Colonic mucosa (tissue), 4 donors: ENCODE data around the gene PGAP2. TPM values are rescaled to one million over a fixed set of nuclear protein-coding genes. Genes with fewer than 3 reads are reported as not detected.
"Not testable (repeated sequence)": the region's sequence is repeated elsewhere in the genome, so short reads cannot be mapped to it uniquely, and the experiment has no call there.

Source experiments
- DNase-seq: peaks from one replicate; pipeline ENCODE4 v3.0.0-alpha.2; 2020
- H3K27ac ChIP-seq: fragments of 200-600 bp; one replicate; pipeline ENCODE4 v1.8.0; 2021
- H3K27me3 ChIP-seq: fragments of 200-600 bp; one replicate; pipeline ENCODE4 v1.8.0; 2021
- H3K36me3 ChIP-seq: fragments of 200-600 bp; one replicate; pipeline ENCODE4 v1.8.0; 2021
- H3K4me1 ChIP-seq: fragments of 200-600 bp; one replicate; pipeline ENCODE4 v1.8.0; 2021; ENCODE audit warnings: mild to moderate bottlenecking
- H3K4me3 ChIP-seq: fragments of 200-600 bp; one replicate; pipeline ENCODE4 v1.8.0; 2021
- H3K9ac ChIP-seq, 2 donors: one replicate each; pipeline ENCODE4 v1.7.0; 2013; ENCODE audit warnings: control low read depth in 2 of 2, low read depth in 2 of 2, low read length in 2 of 2
- H3K9me3 ChIP-seq: fragments of 200-600 bp; one replicate; pipeline ENCODE4 v1.8.0; 2021
- intact Hi-C: fragments of 100-400 bp; cut with DNase I; formaldehyde crosslinking; loops from one replicate; pipeline ENCODE4 v1.14.1; 2022
- total RNA-seq, 2 donors: library from RNA; stranded (reverse); fragmentation: NEBNext Ultra II Directional in 1 of 2; extraction: Animal tissue kit (Norgen Biotek cat#: 25700) in 1 of 2; gene quantifications; one replicate each; pipeline ENCODE4 v1.2.1, GENCODE V29; 2021
- TF ChIP-seq, protein P1 (sequence below): fragments of 200-600 bp; IDR thresholded peaks from one replicate; pipeline ENCODE4 v1.8.0; 2022; ENCODE audit warnings: antibody characterized with exemption, mild to moderate bottlenecking
- donor health status: healthy.
- donor health status: DM: no; HTN: no; CAD: no.
- donor health status: DM: no; HTN: no; CAD: no.

PGAP2 gene
- total RNA-seq = 10 to 100 TPM; 21.6 to 29.6 TPM

DNA sequence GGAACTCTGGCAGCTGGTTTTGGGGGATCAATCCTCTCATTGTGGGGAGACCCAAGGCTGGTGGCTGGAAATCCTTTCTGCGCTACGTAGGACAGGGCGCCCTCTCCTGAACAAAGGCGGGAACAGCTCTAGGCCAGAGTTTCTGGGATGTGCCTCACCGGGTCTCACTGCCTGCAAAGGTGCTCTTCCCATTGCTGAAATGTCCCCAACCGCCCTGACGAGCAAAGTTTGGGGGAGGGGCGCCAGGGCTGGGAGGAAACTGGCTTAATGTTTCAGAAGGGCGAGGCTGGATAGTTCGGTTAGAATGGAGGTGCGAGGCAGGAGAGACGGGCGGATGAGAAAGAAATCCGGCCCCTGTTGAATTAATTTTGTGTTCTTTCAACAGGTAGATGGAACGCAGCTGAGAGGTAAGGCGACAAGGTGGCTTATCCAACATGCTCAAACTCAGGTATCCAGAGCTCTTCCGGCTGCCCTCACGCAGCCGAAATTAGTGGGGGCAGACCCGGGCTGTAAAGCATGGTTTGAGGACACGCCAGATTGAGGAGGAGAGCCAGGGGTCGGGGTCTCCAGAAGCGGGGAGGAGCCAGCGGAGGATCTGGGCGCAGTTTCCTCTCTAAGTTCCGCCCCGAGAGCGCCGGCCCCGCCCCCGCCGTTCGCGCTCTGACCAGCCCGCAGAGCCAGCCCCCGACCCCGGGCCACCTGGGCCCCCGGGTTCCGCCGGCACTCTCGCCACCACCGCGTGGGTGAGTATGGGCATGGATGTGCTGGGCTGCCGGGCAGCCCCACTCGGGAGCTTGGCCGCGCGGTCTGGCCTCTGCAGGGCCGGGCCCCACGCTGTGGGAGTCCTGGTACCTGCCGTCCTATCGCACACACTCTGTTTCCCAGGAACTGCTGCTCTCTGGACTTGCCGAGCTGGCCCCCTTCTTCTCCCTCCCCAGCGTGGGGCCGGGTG, at the start of gene PGAP2:
TSS of gene PGAP2 (plus strand) at position 652 of the 952 bp plus-strand sequence. CDS start 2,700 bp downstream, outside the sequence.
- no peaks in the 10 kb centered on the region for H3K9me3 ChIP-seq
- H3K9ac ChIP-seq = peak within 1 kb of the TSS; percentile 86 to 87
- TF ChIP-seq, protein P1, sequence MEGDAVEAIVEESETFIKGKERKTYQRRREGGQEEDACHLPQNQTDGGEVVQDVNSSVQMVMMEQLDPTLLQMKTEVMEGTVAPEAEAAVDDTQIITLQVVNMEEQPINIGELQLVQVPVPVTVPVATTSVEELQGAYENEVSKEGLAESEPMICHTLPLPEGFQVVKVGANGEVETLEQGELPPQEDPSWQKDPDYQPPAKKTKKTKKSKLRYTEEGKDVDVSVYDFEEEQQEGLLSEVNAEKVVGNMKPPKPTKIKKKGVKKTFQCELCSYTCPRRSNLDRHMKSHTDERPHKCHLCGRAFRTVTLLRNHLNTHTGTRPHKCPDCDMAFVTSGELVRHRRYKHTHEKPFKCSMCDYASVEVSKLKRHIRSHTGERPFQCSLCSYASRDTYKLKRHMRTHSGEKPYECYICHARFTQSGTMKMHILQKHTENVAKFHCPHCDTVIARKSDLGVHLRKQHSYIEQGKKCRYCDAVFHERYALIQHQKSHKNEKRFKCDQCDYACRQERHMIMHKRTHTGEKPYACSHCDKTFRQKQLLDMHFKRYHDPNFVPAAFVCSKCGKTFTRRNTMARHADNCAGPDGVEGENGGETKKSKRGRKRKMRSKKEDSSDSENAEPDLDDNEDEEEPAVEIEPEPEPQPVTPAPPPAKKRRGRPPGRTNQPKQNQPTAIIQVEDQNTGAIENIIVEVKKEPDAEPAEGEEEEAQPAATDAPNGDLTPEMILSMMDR = peak; percentile 72
- no peaks in the 10 kb centered on the region for H3K27me3 ChIP-seq
- H3K4me1 ChIP-seq = peaks cover 4% of the 10 kb centered on the region
- peak within 1 kb of the TSS; percentile 78 for H3K4me3 ChIP-seq
- no peaks in the 10 kb centered on the region for H3K36me3 ChIP-seq
- peak within 1 kb of the TSS; percentile 27 for H3K27ac ChIP-seq
- DNase-seq = peak; percentile 81
- intact Hi-C loops = no loop called here

DNA sequence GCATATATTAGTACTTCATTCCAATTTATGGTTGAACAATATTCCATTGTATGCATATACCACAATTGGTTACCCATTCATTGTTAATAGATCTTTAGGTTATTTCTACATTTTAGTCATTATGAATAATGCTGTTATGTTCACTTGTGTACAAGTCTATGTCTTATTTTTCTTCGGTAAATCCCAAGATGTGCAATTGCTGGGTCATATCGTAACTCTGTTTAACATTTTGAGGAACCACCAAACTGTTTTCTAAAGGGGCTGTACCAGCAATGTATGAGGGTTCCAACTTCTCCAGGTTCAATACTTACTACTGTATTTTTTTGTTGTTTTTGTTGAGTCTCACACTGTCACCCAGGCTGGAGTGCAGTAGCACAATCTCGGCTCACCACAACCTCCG, 44.1 kb upstream of the PGAP2 start:
- Histone ChIP-seq H3K27me3 (no peaks in the 10 kb centered on the region), H3K9me3 (no peaks in the 10 kb centered on the region), H3K27ac (no peak overlapping the region), H3K36me3 (peaks cover 4% of the 10 kb centered on the region), H3K4me1 (no peaks in the 10 kb centered on the region), H3K9ac (no peak overlapping the region), H3K4me3 (no peak overlapping the region)
- no peak for DNase-seq
- intact Hi-C loops = no loop called here
- TF ChIP-seq, protein P1 = no peak

DNA sequence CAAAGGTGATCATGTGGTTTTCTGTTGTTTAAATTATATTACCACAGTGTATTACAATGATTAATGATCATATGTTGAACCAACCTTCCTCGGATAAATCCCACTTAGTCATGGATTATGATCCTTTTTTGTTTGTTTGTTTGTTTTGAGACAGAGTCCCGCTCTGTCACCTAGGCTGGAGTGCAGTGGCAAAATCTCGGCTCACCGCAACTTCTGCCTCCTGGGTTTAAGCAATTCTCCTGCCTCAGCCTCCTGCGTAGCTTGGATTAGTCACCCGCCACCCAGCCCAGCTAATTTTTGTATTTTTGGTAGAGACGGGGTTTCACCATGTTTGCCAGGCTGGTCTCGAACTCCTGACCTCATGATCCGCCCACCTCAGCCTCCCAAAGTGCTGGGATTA, 41.5 kb upstream of the PGAP2 start:
- intact Hi-C loops, H3K4me1 ChIP-seq, H3K27me3 ChIP-seq, H3K4me3 ChIP-seq, H3K36me3 ChIP-seq, DNase-seq, H3K9me3 ChIP-seq, H3K9ac ChIP-seq, H3K27ac ChIP-seq: not testable (repeated sequence)

DNA sequence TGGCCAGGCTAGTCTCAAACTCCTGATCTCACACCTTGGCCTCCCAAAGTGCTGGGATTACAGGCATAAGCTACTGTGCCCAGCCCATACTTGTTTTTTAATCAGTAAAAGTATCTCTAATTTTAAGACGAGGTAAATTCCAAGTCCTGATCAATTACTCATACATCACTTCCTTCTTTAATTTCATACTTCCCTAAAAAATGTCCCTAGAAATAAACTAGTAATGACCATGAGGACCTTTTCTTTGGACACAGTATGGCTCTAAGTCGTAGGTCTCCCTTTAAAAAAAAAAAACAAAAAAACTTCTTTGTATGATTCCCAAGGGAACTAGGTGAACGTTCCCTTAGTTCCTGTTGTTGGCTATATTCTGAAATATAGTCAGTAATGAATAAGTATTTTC, 40.8 kb upstream of the PGAP2 start:
- Histone ChIP-seq H3K27me3 (no peaks in the 10 kb centered on the region), H3K36me3 (no peaks in the 10 kb centered on the region), H3K27ac (no peak overlapping the region), H3K4me1 (no peaks in the 10 kb centered on the region), H3K9ac (no peak overlapping the region), H3K9me3 (no peaks in the 10 kb centered on the region), H3K4me3 (no peak overlapping the region)
- no peak for DNase-seq
- TF ChIP-seq, protein P1 = no peak
- intact Hi-C loops = no loop called here

DNA sequence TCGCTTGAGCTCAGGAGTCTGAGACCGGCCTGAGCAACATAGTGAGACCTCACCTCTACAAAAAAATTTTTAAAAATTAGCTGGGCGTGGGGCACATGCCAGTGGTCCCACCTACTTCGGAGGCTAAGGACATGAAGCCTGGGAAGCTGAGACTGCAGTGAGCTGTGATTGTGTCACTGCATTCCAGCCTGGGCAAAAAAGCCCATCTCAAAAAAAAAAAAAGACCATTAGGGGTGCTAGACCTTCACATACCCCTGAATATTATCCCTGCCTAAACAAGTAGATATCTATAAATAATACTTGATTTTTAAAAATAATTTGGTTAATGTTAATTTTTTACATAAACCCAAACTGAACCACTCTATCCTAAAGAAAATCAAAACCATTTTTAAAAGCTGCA, 35.2 kb upstream of the PGAP2 start:
- no peak overlapping the region for H3K27ac ChIP-seq
- DNase-seq = no peak
- TF ChIP-seq, protein P1 = no peak
- H3K27me3 ChIP-seq = no peaks in the 10 kb centered on the region
- peaks cover under 1% of the 10 kb centered on the region for H3K36me3 ChIP-seq
- H3K9ac ChIP-seq = no peak overlapping the region
- intact Hi-C loops = loop anchor here (10.0 kb wide), 1 partner anchor 58 kb away; no protein-coding TSS in a partner anchor
- H3K4me3 ChIP-seq = no peak overlapping the region
- no peaks in the 10 kb centered on the region for H3K9me3 ChIP-seq
- H3K4me1 ChIP-seq = no peaks in the 10 kb centered on the region
